Hepatocyte (in vitro differentiated cells): Measurements from ENCODE around the gene ACVR1.

Experiments
- EZH2 ChIP-seq: fragments of 200-600 bp; sonication (generic); IDR thresholded peaks from 2 replicates; pipeline ENCODE4 v1.6.1; 2016; ENCODE audit warnings: antibody characterized with exemption, mild to moderate bottlenecking, borderline replicate concordance
- TF ChIP-seq, protein P1 (sequence below): fragments of 200-600 bp; sonication (generic); IDR thresholded peaks from 2 replicates; pipeline ENCODE4 v1.5.1; 2016; ENCODE audit warnings: antibody characterized with exemption, mild to moderate bottlenecking; ENCODE audit not compliant: poor library complexity

DNA sequence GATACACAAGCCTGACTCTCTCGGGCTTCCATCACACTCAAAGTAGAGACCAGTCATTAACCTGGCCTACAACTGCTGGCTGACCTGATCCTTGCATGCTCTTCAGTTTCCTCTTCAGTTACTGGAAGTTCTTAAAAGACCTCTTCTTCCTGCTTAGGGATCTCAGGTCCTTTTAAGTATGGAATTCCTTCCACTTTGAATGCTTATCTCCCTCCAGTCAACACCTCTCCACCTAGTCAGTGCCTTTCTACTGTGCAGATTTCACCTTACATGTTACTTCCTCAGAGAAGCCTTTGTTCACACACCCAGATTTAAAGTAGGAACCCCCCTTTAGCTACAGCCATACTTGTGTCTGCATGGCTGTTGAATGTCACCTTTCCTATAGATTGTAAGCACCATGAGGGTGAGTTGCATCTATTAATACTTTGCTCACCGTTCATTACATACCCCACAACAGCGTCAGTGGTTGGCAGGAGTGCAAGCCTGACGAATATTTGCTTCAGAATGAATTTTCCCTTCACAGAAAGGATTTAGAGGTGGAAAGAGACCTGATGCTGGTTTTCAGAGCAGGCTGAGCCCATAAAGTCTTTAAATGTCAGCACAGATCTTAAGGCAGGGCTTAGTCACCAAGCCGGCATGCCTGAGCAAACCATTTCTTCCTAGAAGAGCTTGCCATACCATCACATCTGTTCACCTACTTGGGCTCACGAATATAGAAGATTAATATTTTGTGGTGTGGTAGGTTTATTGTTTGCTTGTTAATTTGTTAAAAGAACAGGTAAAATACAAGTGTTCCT lies 90.1 kb downstream of the ACVR1 start:
- TF ChIP-seq, protein P1, sequence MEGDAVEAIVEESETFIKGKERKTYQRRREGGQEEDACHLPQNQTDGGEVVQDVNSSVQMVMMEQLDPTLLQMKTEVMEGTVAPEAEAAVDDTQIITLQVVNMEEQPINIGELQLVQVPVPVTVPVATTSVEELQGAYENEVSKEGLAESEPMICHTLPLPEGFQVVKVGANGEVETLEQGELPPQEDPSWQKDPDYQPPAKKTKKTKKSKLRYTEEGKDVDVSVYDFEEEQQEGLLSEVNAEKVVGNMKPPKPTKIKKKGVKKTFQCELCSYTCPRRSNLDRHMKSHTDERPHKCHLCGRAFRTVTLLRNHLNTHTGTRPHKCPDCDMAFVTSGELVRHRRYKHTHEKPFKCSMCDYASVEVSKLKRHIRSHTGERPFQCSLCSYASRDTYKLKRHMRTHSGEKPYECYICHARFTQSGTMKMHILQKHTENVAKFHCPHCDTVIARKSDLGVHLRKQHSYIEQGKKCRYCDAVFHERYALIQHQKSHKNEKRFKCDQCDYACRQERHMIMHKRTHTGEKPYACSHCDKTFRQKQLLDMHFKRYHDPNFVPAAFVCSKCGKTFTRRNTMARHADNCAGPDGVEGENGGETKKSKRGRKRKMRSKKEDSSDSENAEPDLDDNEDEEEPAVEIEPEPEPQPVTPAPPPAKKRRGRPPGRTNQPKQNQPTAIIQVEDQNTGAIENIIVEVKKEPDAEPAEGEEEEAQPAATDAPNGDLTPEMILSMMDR, result no peak
- TF ChIP-seq EZH2, result no peak
